SK-N-MC (cell line): ENCODE data around the gene LSP1.

ENCODE experiments used
- DNase-seq: peaks from one replicate; pipeline ENCODE4 v3.0.0-alpha.2; 2011; ENCODE audit warnings: low read depth, low spot score
- H3K27ac ChIP-seq: fragments of 200-600 bp; sonication (generic); 2 replicates; pipeline ENCODE4 v1.5.1; 2016; ENCODE audit warnings: mixed run types
- H3K36me3 ChIP-seq: fragments of 200-600 bp; sonication (generic); 2 replicates; pipeline ENCODE4 v1.6.1; 2017; ENCODE audit warnings: antibody characterized with exemption, low read length, mixed read lengths; ENCODE audit not compliant: insufficient read depth
- H3K4me3 ChIP-seq: fragments of 200-600 bp; sonication (generic); 2 replicates; pipeline ENCODE4 v1.5.1; 2016
- H3K9ac ChIP-seq: fragments of 200-600 bp; sonication (generic); 2 replicates; pipeline ENCODE4 v1.8.0; 2017; ENCODE audit warnings: mixed run types, mixed read lengths; ENCODE audit not compliant: insufficient read length
- H3K9me3 ChIP-seq: fragments of 200-600 bp; sonication (generic); 2 replicates; pipeline ENCODE4 v1.6.1; 2017; ENCODE audit warnings: low read depth, mild to moderate bottlenecking, antibody characterized with exemption, low read length, moderate library complexity, mixed read lengths
- EZH2 ChIP-seq: fragments of 200-600 bp; sonication (generic); IDR thresholded peaks from one replicate; pipeline ENCODE4 v1.6.1; 2017; ENCODE audit warnings: antibody characterized with exemption
- FOXP2 ChIP-seq: optimal IDR thresholded peaks from 2 replicates; pipeline ENCODE3; 2011; ENCODE audit warnings: mild to moderate bottlenecking, moderate library complexity; ENCODE audit not compliant: insufficient read depth; ENCODE audit errors: extremely low read length, control extremely low read depth
- POLR2AphosphoS5 ChIP-seq: IDR thresholded peaks from 2 replicates; pipeline ENCODE4 v1.6.1; 2012; ENCODE audit warnings: mild to moderate bottlenecking, low read depth, low read length, borderline replicate concordance

The LSP1 gene

GRCh38 chr11:1857064-1857463, 4.2 kb downstream of the LSP1 start:
- no peaks in the 10 kb centered on the region for H3K36me3 ChIP-seq
- DNase-seq, result no peak
- no peak overlapping the region for H3K9ac ChIP-seq
- H3K27ac ChIP-seq, result no peak overlapping the region
- no peak for TF ChIP-seq FOXP2
- TF ChIP-seq EZH2, result no peak
- TF ChIP-seq POLR2AphosphoS5, result no peak
- H3K9me3 ChIP-seq, result no peaks in the 10 kb centered on the region
- no peak overlapping the region for H3K4me3 ChIP-seq

- Histone ChIP-seq H3K9ac (no peak overlapping the region), H3K36me3 (no peaks in the 10 kb centered on the region), H3K9me3 (no peaks in the 10 kb centered on the region), H3K27ac (no peak overlapping the region), H3K4me3 (no peak overlapping the region)
- TF ChIP-seq EZH2 (no peak), FOXP2 (no peak), POLR2AphosphoS5 (no peak)
- DNase-seq, result no peak
Measured at GRCh38 chr11:1858154-1858553, 5.3 kb downstream of the LSP1 start.

- no peak overlapping the region for H3K27ac ChIP-seq
- TF ChIP-seq FOXP2 (no peak), POLR2AphosphoS5 (no peak), EZH2 (no peak)
- no peak for DNase-seq
Measured at GRCh38 chr11:1858576-1858975, 5.7 kb downstream of the LSP1 start.

GRCh38 chr11:1859004-1859403, 6.1 kb downstream of the LSP1 start:
- Histone ChIP-seq H3K36me3 (no peaks in the 10 kb centered on the region), H3K4me3 (no peak overlapping the region), H3K9me3 (no peaks in the 10 kb centered on the region), H3K9ac (no peak overlapping the region), H3K27ac (no peak overlapping the region)
- no peak for DNase-seq
- TF ChIP-seq POLR2AphosphoS5, result no peak
- no peak for TF ChIP-seq FOXP2
- no peak for TF ChIP-seq EZH2

More at GRCh38 chr11:1858576-1858975, 5.7 kb downstream of the LSP1 start:
- Histone ChIP-seq H3K36me3 (no peaks in the 10 kb centered on the region), H3K4me3 (no peak overlapping the region), H3K9ac (no peak overlapping the region), H3K9me3 (no peaks in the 10 kb centered on the region)

- H3K36me3 ChIP-seq, result no peaks in the 10 kb centered on the region
Measured at GRCh38 chr11:1860108-1860507, 7.2 kb downstream of the LSP1 start.

GRCh38 chr11:1861435-1862411, 8.8 kb downstream of the LSP1 start:
- no peaks in the 10 kb centered on the region for H3K36me3 ChIP-seq
- no peak overlapping the region for H3K4me3 ChIP-seq
- H3K9me3 ChIP-seq, result no peaks in the 10 kb centered on the region
- no peak for DNase-seq
- no peak for TF ChIP-seq POLR2AphosphoS5
- no peak for TF ChIP-seq FOXP2
- no peak for TF ChIP-seq EZH2
- H3K9ac ChIP-seq, result no peak overlapping the region
- H3K27ac ChIP-seq, result no peak overlapping the region

More at GRCh38 chr11:1860108-1860507, 7.2 kb downstream of the LSP1 start:
- no peak for TF ChIP-seq EZH2
- no peak for TF ChIP-seq FOXP2
- no peak for TF ChIP-seq POLR2AphosphoS5
- Histone ChIP-seq H3K4me3 (no peak overlapping the region), H3K9me3 (no peaks in the 10 kb centered on the region), H3K9ac (no peak overlapping the region), H3K27ac (no peak overlapping the region)
- no peak for DNase-seq

GRCh38 chr11:1862588-1863351, 9.9 kb downstream of the LSP1 start:
- H3K27ac ChIP-seq, result no peak overlapping the region
- no peak for DNase-seq
- no peak overlapping the region for H3K4me3 ChIP-seq

GRCh38 chr11:1863352-1864216, 10.7 kb downstream of the LSP1 start:
- H3K9me3 ChIP-seq, result no peaks in the 10 kb centered on the region
- H3K9ac ChIP-seq, result no peak overlapping the region
- no peak overlapping the region for H3K4me3 ChIP-seq
- TF ChIP-seq EZH2 (peak; percentile 30), POLR2AphosphoS5 (no peak)
- H3K27ac ChIP-seq, result no peak overlapping the region
- no peak for DNase-seq
- no peaks in the 10 kb centered on the region for H3K36me3 ChIP-seq

More at GRCh38 chr11:1862588-1863351, 9.9 kb downstream of the LSP1 start:
- H3K9me3 ChIP-seq, result no peaks in the 10 kb centered on the region
- TF ChIP-seq POLR2AphosphoS5, result no peak
- no peak for TF ChIP-seq FOXP2
- TF ChIP-seq EZH2, result no peak
- no peaks in the 10 kb centered on the region for H3K36me3 ChIP-seq
- no peak overlapping the region for H3K9ac ChIP-seq
